K562 (cell line): Measurements from ENCODE around the gene NXPH4. TPM values are rescaled to one million over a fixed set of nuclear protein-coding genes. Genes with fewer than 3 reads are reported as not detected.

Experiments
- ATAC-seq: fragments of 200-7000 bp; cut with Tn5 transposase; 3 replicates; pipeline ENCODE4 v1.9.1; 2020; ENCODE audit warnings: moderate library complexity
- BruUV-seq: library from RNA; stranded (reverse); fragments of 400-500 nt; replicated peaks from 2 replicates; lab custom pipeline; 2021; lab: Mats Ljungman, UMichigan
- CTCF ChIA-PET: fragments of 300-600 bp; formaldehyde crosslinking; extraction: SDS; loops from one replicate; lab custom pipeline; 2021; ENCODE audit warnings: low intra/inter-chr PET ratio; lab: Yijun Ruan, JAX
- POLR2A ChIA-PET: fragments of 300-600, 350-650 bp; sonication (Branson Sonifier 250); formaldehyde crosslinking; extraction: SDS; loops from one replicate; lab custom pipeline; 2021; ENCODE audit warnings: antibody characterized with exemption, inconsistent platforms; lab: Yijun Ruan, JAX
- DNase-seq, 4 experiments: peaks; one replicate each; pipeline versions ENCODE4 v3.0.0 to v3.0.0-alpha.2; 2011 to 2018; ENCODE audit warnings: low spot score in 3 of 4, mixed read lengths in 3 of 4; ENCODE audit errors: extremely low read depth in 1 of 4
- FAIRE-seq: peaks from 2 replicates; lab custom pipeline; 2011; peaks lifted over from hg19 to GRCh38; lab: Jason Lieb, UNC
- H2AFZ ChIP-seq: 2 replicates; pipeline ENCODE4 v1.6.0; 2011; ENCODE audit warnings: low read depth, low read length, control low read depth, inconsistent platforms
- H3K27ac ChIP-seq: fragments of 200-600 bp; 3 replicates; pipeline ENCODE4 v1.8.0; 2011; ENCODE audit warnings: low read depth, mild to moderate bottlenecking, control low read depth, inconsistent platforms, low read length, moderate library complexity, mixed read lengths; ENCODE audit errors: extremely low read depth
- H3K27me3 ChIP-seq, 2 experiments: fragments of 300-600 bp in 1 of 2; 2 replicates in 1 of 2; 3 replicates in 1 of 2; pipeline versions ENCODE4 v1.6.0 to v1.8.0; 2011; ENCODE audit warnings: inconsistent platforms in 2 of 2, low read length in 2 of 2, mild to moderate bottlenecking in 1 of 2, mixed read lengths in 1 of 2, moderate library complexity in 1 of 2; ENCODE audit not compliant: control insufficient read depth in 2 of 2, insufficient read depth in 2 of 2
- H3K36me3 ChIP-seq: fragments of 300-600 bp; 3 replicates; pipeline ENCODE4 v1.8.0; 2011; ENCODE audit warnings: mild to moderate bottlenecking, low read length, inconsistent platforms; ENCODE audit not compliant: control insufficient read depth, insufficient read depth
- H3K4me1 ChIP-seq, 2 experiments: fragments of 200-600 bp in 1 of 2; replicated peaks in 1 of 2; 2 replicates in 1 of 2; 3 replicates in 1 of 2; pipeline versions ENCODE4 v1.5.1 to v1.8.0; 2011; ENCODE audit warnings: inconsistent platforms in 2 of 2, low read length in 2 of 2, mild to moderate bottlenecking in 1 of 2, mixed read lengths in 1 of 2, moderate library complexity in 1 of 2; ENCODE audit not compliant: control insufficient read depth in 2 of 2, insufficient read depth in 2 of 2
- H3K4me2 ChIP-seq: 2 replicates; pipeline ENCODE4 v1.6.1; 2011; ENCODE audit warnings: low read length, control low read depth, inconsistent platforms, mixed read lengths; ENCODE audit not compliant: insufficient read depth
- H3K4me3 ChIP-seq: fragments of 200-600 bp; sonication (generic), shearing (Covaris generic); 2 replicates; pipeline ENCODE4 v1.5.1; 2016; ENCODE audit warnings: control low read depth, inconsistent platforms
- H3K79me2 ChIP-seq: fragments of 200-600 bp; 3 replicates; pipeline ENCODE4 v1.8.0; 2011; ENCODE audit warnings: low read length, inconsistent platforms; ENCODE audit not compliant: control insufficient read depth, insufficient read depth
- H3K9ac ChIP-seq, 2 experiments: 2 replicates each; pipeline versions ENCODE4 v1.6.0 to v1.6.1; 2011; ENCODE audit warnings: low read depth in 2 of 2, low read length in 2 of 2, control low read depth in 1 of 2, inconsistent platforms in 1 of 2, mild to moderate bottlenecking in 1 of 2, mixed read lengths in 1 of 2; ENCODE audit not compliant: insufficient read depth in 1 of 2
- H3K9me1 ChIP-seq: one replicate; pipeline ENCODE4 v1.6.0; 2011; ENCODE audit warnings: inconsistent platforms, mild to moderate bottlenecking, low read length, moderate library complexity; ENCODE audit not compliant: control insufficient read depth, insufficient read depth
- H3K9me3 ChIP-seq: replicated peaks from 2 replicates; pipeline ENCODE4 v1.5.1; 2011; ENCODE audit warnings: low read depth, low read length, inconsistent platforms; ENCODE audit not compliant: control insufficient read depth, insufficient read depth
- H4K20me1 ChIP-seq: replicated peaks from 2 replicates; pipeline ENCODE4 v1.6.1; 2011; ENCODE audit warnings: low read length, inconsistent platforms, mixed read lengths; ENCODE audit not compliant: control insufficient read depth, insufficient read depth
- AFF1 ChIP-seq, 2 experiments: fragments of 450-650 bp; IDR thresholded peaks; 2 replicates each; pipeline ENCODE4 v1.6.1; 2018; ENCODE audit warnings: mild to moderate bottlenecking in 2 of 2, low read depth in 1 of 2; ENCODE audit not compliant: partially characterized antibody in 2 of 2
- CEBPB ChIP-seq: fragments of 450-650 bp; IDR thresholded peaks from 2 replicates; pipeline ENCODE4 v1.6.1; 2016; ENCODE audit warnings: missing genetic modification characterization, missing compliant biosample characterization
- CTCFL ChIP-seq: IDR thresholded peaks from 2 replicates; pipeline ENCODE4 v1.6.1; 2011; ENCODE audit warnings: borderline replicate concordance, low read depth, mild to moderate bottlenecking, moderate library complexity, low read length; ENCODE audit not compliant: insufficient read depth, poor library complexity, severe bottlenecking
- GABPB2 ChIP-seq: fragments of 250-450 bp; sonication (Bioruptor Pico); conservative IDR thresholded peaks from 2 replicates; pipeline ENCODE4 v1.5.1; 2021; ENCODE audit warnings: mild to moderate bottlenecking
- IFI16 ChIP-seq: fragments of 250-450 bp; sonication (Bioruptor Pico); IDR thresholded peaks from 2 replicates; pipeline ENCODE4 v2.1.2; 2022; ENCODE audit warnings: mild to moderate bottlenecking, inconsistent platforms
- MAFG ChIP-seq: fragments of 450-650 bp; conservative IDR thresholded peaks from 2 replicates; pipeline ENCODE4 v1.6.1; 2016; ENCODE audit warnings: missing genetic modification characterization, missing compliant biosample characterization
- MCM5 ChIP-seq: fragments of 450-650 bp; IDR thresholded peaks from 2 replicates; pipeline ENCODE4 v1.6.1; 2016; ENCODE audit warnings: low read depth
- POLR2H ChIP-seq: IDR thresholded peaks from 2 replicates; pipeline ENCODE4 v1.6.1; 2016; ENCODE audit warnings: missing genetic modification characterization, low read depth, mild to moderate bottlenecking, control low read depth, missing compliant biosample characterization, moderate library complexity
- RERE ChIP-seq: sonication (generic); formaldehyde crosslinking; IDR thresholded peaks from 2 replicates; pipeline ENCODE4 v1.8.0; 2023; ENCODE audit warnings: missing genetic modification reagents, mild to moderate bottlenecking, borderline replicate concordance
- SUPT5H ChIP-seq: fragments of 450-650 bp; IDR thresholded peaks from 2 replicates; pipeline ENCODE4 v1.6.1; 2016
- ZFX ChIP-seq: sonication (generic); formaldehyde crosslinking; IDR thresholded peaks from 2 replicates; pipeline ENCODE4 v1.8.0; 2022; ENCODE audit warnings: mild to moderate bottlenecking, missing genetic modification reagents, moderate library complexity
- WGBS: fragments of 100-300 bp; shearing (Covaris generic); methylation state at CpG from one replicate; pipeline ENCODE4 v1.1.6; 2016; ENCODE audit warnings: low coverage, mixed read lengths; ENCODE audit not compliant: insufficient coverage; ENCODE audit errors: missing lambda C conversion rate; 5-methylcytosine and 5-hydroxymethylcytosine counted together
- in situ Hi-C: fragments of 300-500 bp; cut with MboI; formaldehyde crosslinking; loops from 4 replicates; pipeline ENCODE4 v1.15.0; 2018; ENCODE audit warnings: inconsistent platforms, mixed read lengths
- intact Hi-C: fragments of 100-400 bp; cut with micrococcal nuclease; formaldehyde crosslinking; loops from 2 replicates; pipeline ENCODE4 v1.14.2; 2022
- polyA plus RNA-seq, 8 experiments: library from polyadenylated mRNA; depleted of rRNA in 4 of 8; stranded (reverse) in 5 of 8; unstranded in 3 of 8; fragments of >200 nt; fragmentation: Nextera tagmentation in 2 of 8; fragmentation: Illumina TruSeq in 1 of 8; extraction: Ambion mirVana in 2 of 8; extraction: Trizol in 1 of 8; gene quantifications; 2 replicates each; pipeline versions ENCODE4 v1.2.1 to v1.2.3, GENCODE V29; 2011 to 2014; ENCODE audit warnings: inconsistent platforms in 1 of 8, missing spikeins in 1 of 8
- total RNA-seq, 7 experiments: library from RNA; depleted of rRNA in 6 of 7; stranded (reverse); fragments of >200 nt in 6 of 7; fragmentation: Illumina TruSeq in 2 of 7; extraction: Trizol in 2 of 7; gene quantifications; 2 replicates each; pipeline versions ENCODE4 v1.2.1 to v1.2.3, GENCODE V29; 2011 to 2021; ENCODE audit warnings: low replicate concordance in 1 of 7

Gene NXPH4
- total and polyA plus RNA-seq, 9 of the 15 experiments (the other 6 are each of a cell fraction or from before 2014, with no cell fraction given): 0.49 to 2.7 (median 1.1) TPM; not detected in 4

- H3K4me1 ChIP-seq: peaks cover 0 to 36% of the 10 kb centered on the region in 2 experiments; a peak in 2 of 5 replicates
- TF ChIP-seq POLR2H (tag): no peak
- no peak for TF ChIP-seq GABPB2 (CRISPR knock-in tag)
- no peak for TF ChIP-seq MAFG
- TF ChIP-seq SUPT5H: no peak
- TF ChIP-seq RERE (CRISPR knock-in tag): no peak
- no peak for TF ChIP-seq CTCFL
- TF ChIP-seq CEBPB (tag): no peak
- no peak for TF ChIP-seq MCM5
- no peak for TF ChIP-seq AFF1 (IDR thresholded peaks at IDR 0.05; ENCODE audit: low read depth in 1 of 2, partially characterized antibody in 2 of 2)
- TF ChIP-seq ZFX (CRISPR knock-in tag): no peak
- TF ChIP-seq IFI16 (CRISPR knock-in tag): no peak
These were observed 12.1 kb upstream of the NXPH4 start for GRCh38 chr12:57204454-57204853.

More at GRCh38 chr12:57204454-57204853, 12.1 kb upstream of the NXPH4 start:
- BruUV-seq: no TSS peak
- no peak overlapping the region for H3K4me3 ChIP-seq
- intact Hi-C loops: no loop called here
- H3K9me3 ChIP-seq: no peaks in the 10 kb centered on the region
- POLR2A ChIA-PET: interaction anchor here (0.5 kb wide), 1 partner anchor 19 kb away, joined by 3 read pairs; no protein-coding TSS in a partner anchor
- FAIRE-seq (no peak), DNase-seq (no peak), ATAC-seq (no peak)
- 6% methylated on average over 18 of the region's 19 CpGs for WGBS
- H3K27ac ChIP-seq: no peak overlapping the region
- peaks cover 19% of the 10 kb centered on the region for H4K20me1 ChIP-seq
- H3K27me3 ChIP-seq: peaks cover 48 to 90% of the 10 kb centered on the region in 2 experiments; a peak in 4 of 5 replicates
- CTCF ChIA-PET: interaction anchor here (0.5 kb wide), 1 partner anchor 34 kb away, joined by 3 read pairs; no protein-coding TSS in a partner anchor
- H3K4me2 ChIP-seq: no peak overlapping the region
- H3K9me1 ChIP-seq: peaks cover 2% of the 10 kb centered on the region
- in situ Hi-C loops: no loop called here
- H3K9ac ChIP-seq: no peak overlapping the region
- H2AFZ ChIP-seq: no peak overlapping the region
- no peaks in the 10 kb centered on the region for H3K36me3 ChIP-seq
- H3K79me2 ChIP-seq: no peaks in the 10 kb centered on the region
